T-helper 2 cell treated with Interferon-gamma antibody and Interleukin-4, amounts not matched to agents 5 μg/mL and 100 μg/mL, for 36 hours (primary cell): ENCODE data around the gene DOCK9.

ENCODE experiments used
- DNase-seq: peaks from one replicate; pipeline ENCODE4 v3.0.0; 2021; ENCODE audit warnings: low spot score
- H3K27ac Mint-ChIP-seq: one replicate; pipeline ENCODE4 v1.8.0; 2021; ENCODE audit warnings: mild to moderate bottlenecking, mixed read lengths
- H3K27me3 Mint-ChIP-seq: one replicate; pipeline ENCODE4 v1.8.0; 2021; ENCODE audit warnings: low read depth, mixed read lengths
- H3K36me3 Mint-ChIP-seq: one replicate; pipeline ENCODE4 v1.8.0; 2021; ENCODE audit warnings: low read depth, mixed read lengths
- H3K4me1 Mint-ChIP-seq: one replicate; pipeline ENCODE4 v1.8.0; 2021; ENCODE audit warnings: low read depth, mixed read lengths
- H3K4me3 Mint-ChIP-seq: one replicate; pipeline ENCODE4 v1.8.0; 2022; ENCODE audit warnings: mild to moderate bottlenecking, moderate library complexity, mixed read lengths
- H3K9me3 Mint-ChIP-seq: one replicate; pipeline ENCODE4 v1.8.0; 2021; ENCODE audit warnings: mixed read lengths

DOCK9 gene

GRCh38 chr13:98802559-98802958 is 175.3 kb downstream of the DOCK9 start:
- Mint-ChIP-seq H3K9me3 (no peaks in the 10 kb centered on the region), H3K27me3 (no peaks in the 10 kb centered on the region), H3K36me3 (peaks cover 33% of the 10 kb centered on the region), H3K4me3 (no peak overlapping the region), H3K27ac (no peak overlapping the region), H3K4me1 (peaks cover under 1% of the 10 kb centered on the region)
- no peak for DNase-seq

GRCh38 chr13:98801626-98802418 is 176.0 kb downstream of the DOCK9 start:
- H3K36me3 Mint-ChIP-seq = peaks cover 36% of the 10 kb centered on the region
- no peak overlapping the region for H3K4me3 Mint-ChIP-seq
- no peaks in the 10 kb centered on the region for H3K27me3 Mint-ChIP-seq
- peaks cover 3% of the 10 kb centered on the region for H3K4me1 Mint-ChIP-seq
- H3K27ac Mint-ChIP-seq = no peak overlapping the region
- no peak for DNase-seq
- no peaks in the 10 kb centered on the region for H3K9me3 Mint-ChIP-seq

GRCh38 chr13:98800078-98800477 is 177.8 kb downstream of the DOCK9 start:
- Mint-ChIP-seq H3K4me3 (no peak overlapping the region), H3K4me1 (peaks cover 3% of the 10 kb centered on the region), H3K36me3 (peaks cover 40% of the 10 kb centered on the region), H3K9me3 (no peaks in the 10 kb centered on the region), H3K27me3 (no peaks in the 10 kb centered on the region), H3K27ac (no peak overlapping the region)
- no peak for DNase-seq

GRCh38 chr13:98798849-98799645 is 178.8 kb downstream of the DOCK9 start:
- Mint-ChIP-seq H3K27ac (no peak overlapping the region), H3K9me3 (no peaks in the 10 kb centered on the region), H3K4me1 (peaks cover 3% of the 10 kb centered on the region), H3K27me3 (no peaks in the 10 kb centered on the region), H3K4me3 (no peak overlapping the region), H3K36me3 (peaks cover 41% of the 10 kb centered on the region)
- DNase-seq = no peak

- H3K4me1 Mint-ChIP-seq = peaks cover 3% of the 10 kb centered on the region
- H3K4me3 Mint-ChIP-seq = no peak overlapping the region
- no peaks in the 10 kb centered on the region for H3K27me3 Mint-ChIP-seq
- H3K27ac Mint-ChIP-seq = no peak overlapping the region
- peaks cover 42% of the 10 kb centered on the region for H3K36me3 Mint-ChIP-seq
- H3K9me3 Mint-ChIP-seq = no peaks in the 10 kb centered on the region
- no peak for DNase-seq
Observed at GRCh38 chr13:98797456-98797855, 180.4 kb downstream of the DOCK9 start.

- H3K4me1 Mint-ChIP-seq = peaks cover 3% of the 10 kb centered on the region
- no peak overlapping the region for H3K27ac Mint-ChIP-seq
- peaks cover 42% of the 10 kb centered on the region for H3K36me3 Mint-ChIP-seq
- no peaks in the 10 kb centered on the region for H3K9me3 Mint-ChIP-seq
- H3K4me3 Mint-ChIP-seq = no peak overlapping the region
- DNase-seq = no peak
- H3K27me3 Mint-ChIP-seq = no peaks in the 10 kb centered on the region
Observed at GRCh38 chr13:98796798-98797197, 181.1 kb downstream of the DOCK9 start.

- Mint-ChIP-seq H3K9me3 (no peaks in the 10 kb centered on the region), H3K27ac (no peak overlapping the region), H3K27me3 (no peaks in the 10 kb centered on the region), H3K36me3 (peaks cover 42% of the 10 kb centered on the region), H3K4me3 (no peak overlapping the region), H3K4me1 (peaks cover 3% of the 10 kb centered on the region)
- no peak for DNase-seq
Observed at GRCh38 chr13:98796191-98796590, 181.7 kb downstream of the DOCK9 start.

- no peaks in the 10 kb centered on the region for H3K27me3 Mint-ChIP-seq
- peaks cover 3% of the 10 kb centered on the region for H3K4me1 Mint-ChIP-seq
- no peak overlapping the region for H3K27ac Mint-ChIP-seq
- DNase-seq = no peak
- H3K36me3 Mint-ChIP-seq = peaks cover 42% of the 10 kb centered on the region
- no peaks in the 10 kb centered on the region for H3K9me3 Mint-ChIP-seq
- H3K4me3 Mint-ChIP-seq = no peak overlapping the region
Observed at GRCh38 chr13:98795220-98795619, 182.6 kb downstream of the DOCK9 start.

- Mint-ChIP-seq H3K27ac (no peak overlapping the region), H3K9me3 (no peaks in the 10 kb centered on the region), H3K4me3 (no peak overlapping the region), H3K27me3 (peaks cover 3% of the 10 kb centered on the region), H3K36me3 (peaks cover 42% of the 10 kb centered on the region), H3K4me1 (peaks cover 3% of the 10 kb centered on the region)
- DNase-seq = no peak
Observed at GRCh38 chr13:98794498-98794897, 183.4 kb downstream of the DOCK9 start.

- Mint-ChIP-seq H3K27ac (no peak overlapping the region), H3K27me3 (peaks cover 12% of the 10 kb centered on the region), H3K4me3 (no peak overlapping the region), H3K36me3 (peaks cover 33% of the 10 kb centered on the region), H3K9me3 (no peaks in the 10 kb centered on the region), H3K4me1 (peaks cover 3% of the 10 kb centered on the region)
- no peak for DNase-seq
Observed at GRCh38 chr13:98792785-98793495, 184.9 kb downstream of the DOCK9 start.

- DNase-seq = no peak
- H3K27ac Mint-ChIP-seq = no peak overlapping the region
- peaks cover under 1% of the 10 kb centered on the region for H3K4me1 Mint-ChIP-seq
- peaks cover 30% of the 10 kb centered on the region for H3K36me3 Mint-ChIP-seq
- H3K9me3 Mint-ChIP-seq = no peaks in the 10 kb centered on the region
- peaks cover 16% of the 10 kb centered on the region for H3K27me3 Mint-ChIP-seq
- H3K4me3 Mint-ChIP-seq = no peak overlapping the region
Observed at GRCh38 chr13:98792321-98792720, 185.5 kb downstream of the DOCK9 start.

GRCh38 chr13:98791611-98792010 is 186.3 kb downstream of the DOCK9 start:
- no peaks in the 10 kb centered on the region for H3K9me3 Mint-ChIP-seq
- peaks cover 26% of the 10 kb centered on the region for H3K36me3 Mint-ChIP-seq
- H3K4me3 Mint-ChIP-seq = no peak overlapping the region
- H3K27me3 Mint-ChIP-seq = peaks cover 20% of the 10 kb centered on the region
- DNase-seq = no peak
- H3K4me1 Mint-ChIP-seq = no peaks in the 10 kb centered on the region
- H3K27ac Mint-ChIP-seq = no peak overlapping the region

- H3K27ac Mint-ChIP-seq = no peak overlapping the region
Observed at GRCh38 chr13:98787996-98788395, 189.9 kb downstream of the DOCK9 start.

GRCh38 chr13:98787173-98787572 is 190.7 kb downstream of the DOCK9 start:
- H3K4me3 Mint-ChIP-seq = no peak overlapping the region

More at GRCh38 chr13:98787996-98788395, 189.9 kb downstream of the DOCK9 start:
- no peaks in the 10 kb centered on the region for H3K4me1 Mint-ChIP-seq
- no peak overlapping the region for H3K4me3 Mint-ChIP-seq
- DNase-seq = no peak
- no peaks in the 10 kb centered on the region for H3K9me3 Mint-ChIP-seq
- peaks cover 25% of the 10 kb centered on the region for H3K27me3 Mint-ChIP-seq
- H3K36me3 Mint-ChIP-seq = peaks cover 5% of the 10 kb centered on the region

More at GRCh38 chr13:98787173-98787572, 190.7 kb downstream of the DOCK9 start:
- Mint-ChIP-seq H3K36me3 (no peaks in the 10 kb centered on the region), H3K4me1 (no peaks in the 10 kb centered on the region), H3K27me3 (peaks cover 25% of the 10 kb centered on the region), H3K27ac (no peak overlapping the region), H3K9me3 (no peaks in the 10 kb centered on the region)
- DNase-seq = no peak
